ENCODE data around the gene CTNNBIP1. TPM values are rescaled to one million over a fixed set of nuclear protein-coding genes. Genes with fewer than 3 reads are reported as not detected.

Gene CTNNBIP1
- total RNA-seq, 1 experiment from 2014 or later: 31.3 TPM

DNA sequence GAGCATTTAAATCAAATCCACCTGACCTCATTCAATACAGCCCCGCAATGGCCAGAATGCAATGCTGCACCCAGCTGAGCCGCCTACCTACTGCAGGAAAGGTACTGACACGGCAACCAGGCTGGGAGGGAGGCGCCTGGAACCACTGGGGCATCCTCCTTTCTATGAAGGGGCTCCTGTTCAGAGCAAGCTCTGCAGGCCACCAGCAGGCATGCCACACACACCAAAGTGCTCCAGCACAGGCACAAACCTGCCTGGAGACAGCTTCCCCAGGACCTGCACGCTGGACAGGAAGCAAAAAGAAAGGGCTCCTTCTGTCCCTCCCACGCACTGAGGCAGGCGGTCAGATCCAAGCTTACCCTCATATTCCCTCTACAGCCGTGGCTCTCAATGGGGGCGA is 21.2 kb downstream of the CTNNBIP1 start:
- Histone ChIP-seq H3K27me3 (ENCODE audit: insufficient read depth, low read length) (no peaks in the 10 kb centered on the region), H4K20me1 (ENCODE audit: insufficient read depth) (no peaks in the 10 kb centered on the region), H3K4me1 (ENCODE audit: control insufficient read depth in 1 of 2, insufficient read depth in 2 of 2, low read length in 2 of 2) (peaks cover 53 to 74% of the 10 kb centered on the region in 2 experiments), H3K79me2 (ENCODE audit: insufficient read depth, low read length) (no peaks in the 10 kb centered on the region), H3K9ac (ENCODE audit: low read length) (no peak overlapping the region), H3K9me3 (ENCODE audit: control insufficient read depth in 1 of 2, insufficient read depth in 1 of 2, low read depth in 1 of 2, low read length in 2 of 2) (no peaks in the 10 kb centered on the region), H3K4me2 (ENCODE audit: low read length) (no peak overlapping the region; the same call in 1 of the 2 replicates), H2AFZ (ENCODE audit: low read depth, low read length, poor library complexity, severe bottlenecking) (no peak overlapping the region), H3K4me3 (replicated peaks in 1 of 2; ENCODE audit: low read depth in 1 of 2, low read length in 2 of 2) (no peak overlapping the region), H3K9me2 (ENCODE audit: insufficient read depth) (no peaks in the 10 kb centered on the region), H3K36me3 (ENCODE audit: control insufficient read depth in 1 of 2, insufficient read depth in 2 of 2, low read length in 2 of 2) (no peaks in the 10 kb centered on the region), H3K27ac (ENCODE audit: low read depth, low read length) (no peak overlapping the region)
- TF ChIP-seq TCF7L2 (IDR thresholded peaks at IDR 0.05; ENCODE audit: borderline replicate concordance, extremely low read depth, insufficient read depth, insufficient read length) (no peak), CBX3 (IDR thresholded peaks at IDR 0.05; ENCODE audit: low read depth) (no peak)
- no TSS peak for BruUV-seq (replicated peaks)
- no peak for ATAC-seq
- intact Hi-C loops (cut with micrococcal nuclease): no loop called here
- RAD21 ChIA-PET (ENCODE audit: low non-redundant PET in 1 of 2, low total read pairs in 2 of 2, uncharacterized antibody in 2 of 2, unreplicated experiment in 2 of 2): no interaction called here
- POLR2A ChIA-PET: no interaction called here
- no peak for DNase-seq (ENCODE audit: low read depth, low spot score)
- CTCF ChIA-PET: no interaction called here

DNA sequence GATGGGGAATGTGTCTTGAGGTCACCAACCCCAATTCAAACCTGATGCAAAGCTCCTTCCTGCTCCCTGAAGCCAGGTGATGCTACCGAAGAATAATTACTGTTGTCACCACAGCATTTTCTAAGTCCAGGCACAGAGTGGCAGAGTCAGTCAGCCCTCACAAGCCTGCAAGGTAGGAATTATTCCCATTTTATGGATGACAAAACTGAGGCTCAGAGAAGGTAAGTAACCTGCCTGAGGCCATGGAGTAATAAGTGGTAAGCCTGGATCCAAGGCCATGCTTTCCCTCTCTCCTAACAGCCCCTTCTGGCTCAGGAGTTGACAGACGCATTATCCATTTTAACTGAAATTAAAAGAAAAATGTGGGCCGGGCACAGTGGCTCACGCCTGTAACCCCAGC is 23.0 kb downstream of the CTNNBIP1 start:
- H3K4me3 ChIP-seq (replicated peaks in 1 of 2; ENCODE audit: low read depth in 1 of 2, low read length in 2 of 2): no peak overlapping the region
- no peaks in the 10 kb centered on the region for H3K36me3 ChIP-seq (ENCODE audit: control insufficient read depth in 1 of 2, insufficient read depth in 2 of 2, low read length in 2 of 2)
- H3K79me2 ChIP-seq (ENCODE audit: insufficient read depth, low read length): no peaks in the 10 kb centered on the region
- H3K9me3 ChIP-seq (ENCODE audit: control insufficient read depth in 1 of 2, insufficient read depth in 1 of 2, low read depth in 1 of 2, low read length in 2 of 2): no peaks in the 10 kb centered on the region
- no peak for TF ChIP-seq ZNF274 (IDR thresholded peaks at IDR 0.05; ENCODE audit: low read depth, low read length)
- TF ChIP-seq, protein P1, sequence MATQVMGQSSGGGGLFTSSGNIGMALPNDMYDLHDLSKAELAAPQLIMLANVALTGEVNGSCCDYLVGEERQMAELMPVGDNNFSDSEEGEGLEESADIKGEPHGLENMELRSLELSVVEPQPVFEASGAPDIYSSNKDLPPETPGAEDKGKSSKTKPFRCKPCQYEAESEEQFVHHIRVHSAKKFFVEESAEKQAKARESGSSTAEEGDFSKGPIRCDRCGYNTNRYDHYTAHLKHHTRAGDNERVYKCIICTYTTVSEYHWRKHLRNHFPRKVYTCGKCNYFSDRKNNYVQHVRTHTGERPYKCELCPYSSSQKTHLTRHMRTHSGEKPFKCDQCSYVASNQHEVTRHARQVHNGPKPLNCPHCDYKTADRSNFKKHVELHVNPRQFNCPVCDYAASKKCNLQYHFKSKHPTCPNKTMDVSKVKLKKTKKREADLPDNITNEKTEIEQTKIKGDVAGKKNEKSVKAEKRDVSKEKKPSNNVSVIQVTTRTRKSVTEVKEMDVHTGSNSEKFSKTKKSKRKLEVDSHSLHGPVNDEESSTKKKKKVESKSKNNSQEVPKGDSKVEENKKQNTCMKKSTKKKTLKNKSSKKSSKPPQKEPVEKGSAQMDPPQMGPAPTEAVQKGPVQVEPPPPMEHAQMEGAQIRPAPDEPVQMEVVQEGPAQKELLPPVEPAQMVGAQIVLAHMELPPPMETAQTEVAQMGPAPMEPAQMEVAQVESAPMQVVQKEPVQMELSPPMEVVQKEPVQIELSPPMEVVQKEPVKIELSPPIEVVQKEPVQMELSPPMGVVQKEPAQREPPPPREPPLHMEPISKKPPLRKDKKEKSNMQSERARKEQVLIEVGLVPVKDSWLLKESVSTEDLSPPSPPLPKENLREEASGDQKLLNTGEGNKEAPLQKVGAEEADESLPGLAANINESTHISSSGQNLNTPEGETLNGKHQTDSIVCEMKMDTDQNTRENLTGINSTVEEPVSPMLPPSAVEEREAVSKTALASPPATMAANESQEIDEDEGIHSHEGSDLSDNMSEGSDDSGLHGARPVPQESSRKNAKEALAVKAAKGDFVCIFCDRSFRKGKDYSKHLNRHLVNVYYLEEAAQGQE (IDR thresholded peaks at IDR 0.05; ENCODE audit: low read depth): no peak
- no peak for TF ChIP-seq CEBPB (IDR thresholded peaks at IDR 0.05; ENCODE audit: low read depth)
- no peak for TF ChIP-seq POLR2A (IDR thresholded peaks at IDR 0.05; ENCODE audit: borderline replicate concordance, extremely low read depth, insufficient read depth, insufficient read length)
- TF ChIP-seq CBX3 (IDR thresholded peaks at IDR 0.05; ENCODE audit: low read depth): no peak
- TF ChIP-seq, protein P2, sequence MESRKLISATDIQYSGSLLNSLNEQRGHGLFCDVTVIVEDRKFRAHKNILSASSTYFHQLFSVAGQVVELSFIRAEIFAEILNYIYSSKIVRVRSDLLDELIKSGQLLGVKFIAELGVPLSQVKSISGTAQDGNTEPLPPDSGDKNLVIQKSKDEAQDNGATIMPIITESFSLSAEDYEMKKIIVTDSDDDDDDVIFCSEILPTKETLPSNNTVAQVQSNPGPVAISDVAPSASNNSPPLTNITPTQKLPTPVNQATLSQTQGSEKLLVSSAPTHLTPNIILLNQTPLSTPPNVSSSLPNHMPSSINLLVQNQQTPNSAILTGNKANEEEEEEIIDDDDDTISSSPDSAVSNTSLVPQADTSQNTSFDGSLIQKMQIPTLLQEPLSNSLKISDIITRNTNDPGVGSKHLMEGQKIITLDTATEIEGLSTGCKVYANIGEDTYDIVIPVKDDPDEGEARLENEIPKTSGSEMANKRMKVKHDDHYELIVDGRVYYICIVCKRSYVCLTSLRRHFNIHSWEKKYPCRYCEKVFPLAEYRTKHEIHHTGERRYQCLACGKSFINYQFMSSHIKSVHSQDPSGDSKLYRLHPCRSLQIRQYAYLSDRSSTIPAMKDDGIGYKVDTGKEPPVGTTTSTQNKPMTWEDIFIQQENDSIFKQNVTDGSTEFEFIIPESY (IDR thresholded peaks at IDR 0.05; ENCODE audit: extremely low read depth, insufficient replicate concordance, low read length): no peak
- no peak for TF ChIP-seq EZH2 (IDR thresholded peaks at IDR 0.05)
- no peak for TF ChIP-seq YY1 (IDR thresholded peaks at IDR 0.05; ENCODE audit: extremely low read depth, insufficient replicate concordance, low read depth, low read length)
- TF ChIP-seq SIN3A (IDR thresholded peaks at IDR 0.05; ENCODE audit: low read depth): no peak
- no peak for TF ChIP-seq TCF7L2 (IDR thresholded peaks at IDR 0.05; ENCODE audit: borderline replicate concordance, extremely low read depth, insufficient read depth, insufficient read length)
- no peak for TF ChIP-seq FOSL1 (IDR thresholded peaks at IDR 0.05; ENCODE audit: low read depth)
- no peak for TF ChIP-seq JUND (IDR thresholded peaks at IDR 0.05)
- no peak for TF ChIP-seq SP1 (IDR thresholded peaks at IDR 0.05; ENCODE audit: low read depth)
- no peaks in the 10 kb centered on the region for H3K9me2 ChIP-seq (ENCODE audit: insufficient read depth)
- H4K20me1 ChIP-seq (ENCODE audit: insufficient read depth): no peaks in the 10 kb centered on the region
- RAD21 ChIA-PET (ENCODE audit: low non-redundant PET in 1 of 2, low total read pairs in 2 of 2, uncharacterized antibody in 2 of 2, unreplicated experiment in 2 of 2): no interaction called here
- H3K4me1 ChIP-seq (ENCODE audit: control insufficient read depth in 1 of 2, insufficient read depth in 2 of 2, low read length in 2 of 2): peaks cover 40 to 63% of the 10 kb centered on the region in 2 experiments
- no peak overlapping the region for H3K4me2 ChIP-seq (ENCODE audit: low read length)
- H3K27ac ChIP-seq (ENCODE audit: low read depth, low read length): no peak overlapping the region
- H3K27me3 ChIP-seq (ENCODE audit: insufficient read depth, low read length): no peaks in the 10 kb centered on the region
- ATAC-seq (no peak), DNase-seq (ENCODE audit: low read depth, low spot score) (no peak)
- intact Hi-C loops (cut with micrococcal nuclease): no loop called here
- POLR2A ChIA-PET: no interaction called here
- no peak overlapping the region for H3K9ac ChIP-seq (ENCODE audit: low read length)
- H2AFZ ChIP-seq (ENCODE audit: low read depth, low read length, poor library complexity, severe bottlenecking): no peak overlapping the region
- CTCF ChIA-PET: interaction anchor here (1.5 kb wide), 1 partner anchor 9 kb away, joined by 3 read pairs; no protein-coding TSS in a partner anchor
- BruUV-seq (replicated peaks): no TSS peak

Measured in HCT116 (cell line).